Mammary epithelial cell (primary cell): ENCODE measurements around the gene ANKRD7.

Experiments
- CTCF ChIP-seq, 2 donors: IDR thresholded peaks in 1 of 2; conservative IDR thresholded peaks in 1 of 2; 2 replicates each; pipeline ENCODE4 v1.5.1; 2011 to 2012; ENCODE audit warnings: inconsistent platforms in 2 of 2, low read length in 2 of 2, mild to moderate bottlenecking in 2 of 2, control low read depth in 1 of 2, low read depth in 1 of 2; ENCODE audit not compliant: insufficient read depth in 1 of 2; ENCODE audit errors: extremely low read depth in 1 of 2
- EZH2 ChIP-seq: IDR thresholded peaks from 2 replicates; pipeline ENCODE4 v1.6.1; 2012; ENCODE audit warnings: low read length, inconsistent platforms, borderline replicate concordance

- TF ChIP-seq CTCF (conservative IDR thresholded peaks at IDR 0.05 in 1 of 2, IDR thresholded peaks at IDR 0.05 in 1 of 2; ENCODE audit: extremely low read depth in 1 of 2, insufficient read depth in 1 of 2, low read depth in 1 of 2, low read length in 2 of 2) (no peak), EZH2 (no peak)
These were observed 14.5 kb downstream of the ANKRD7 start for GRCh38 chr7:118239014-118239413.
